PC-9 (cell line): Measurements from ENCODE around the gene HOXC6.

Experiments used
- EZH2 ChIP-seq: fragments of 200-600 bp; sonication (generic); IDR thresholded peaks from 2 replicates; pipeline ENCODE4 v1.8.0; 2017; ENCODE audit warnings: antibody characterized with exemption, low read depth
- TF ChIP-seq, protein P1 (sequence below): fragments of 200-600 bp; sonication (generic); conservative IDR thresholded peaks from 2 replicates; pipeline ENCODE4 v1.6.1; 2017; ENCODE audit warnings: mixed run types, antibody characterized with exemption, mild to moderate bottlenecking, moderate library complexity

DNA sequence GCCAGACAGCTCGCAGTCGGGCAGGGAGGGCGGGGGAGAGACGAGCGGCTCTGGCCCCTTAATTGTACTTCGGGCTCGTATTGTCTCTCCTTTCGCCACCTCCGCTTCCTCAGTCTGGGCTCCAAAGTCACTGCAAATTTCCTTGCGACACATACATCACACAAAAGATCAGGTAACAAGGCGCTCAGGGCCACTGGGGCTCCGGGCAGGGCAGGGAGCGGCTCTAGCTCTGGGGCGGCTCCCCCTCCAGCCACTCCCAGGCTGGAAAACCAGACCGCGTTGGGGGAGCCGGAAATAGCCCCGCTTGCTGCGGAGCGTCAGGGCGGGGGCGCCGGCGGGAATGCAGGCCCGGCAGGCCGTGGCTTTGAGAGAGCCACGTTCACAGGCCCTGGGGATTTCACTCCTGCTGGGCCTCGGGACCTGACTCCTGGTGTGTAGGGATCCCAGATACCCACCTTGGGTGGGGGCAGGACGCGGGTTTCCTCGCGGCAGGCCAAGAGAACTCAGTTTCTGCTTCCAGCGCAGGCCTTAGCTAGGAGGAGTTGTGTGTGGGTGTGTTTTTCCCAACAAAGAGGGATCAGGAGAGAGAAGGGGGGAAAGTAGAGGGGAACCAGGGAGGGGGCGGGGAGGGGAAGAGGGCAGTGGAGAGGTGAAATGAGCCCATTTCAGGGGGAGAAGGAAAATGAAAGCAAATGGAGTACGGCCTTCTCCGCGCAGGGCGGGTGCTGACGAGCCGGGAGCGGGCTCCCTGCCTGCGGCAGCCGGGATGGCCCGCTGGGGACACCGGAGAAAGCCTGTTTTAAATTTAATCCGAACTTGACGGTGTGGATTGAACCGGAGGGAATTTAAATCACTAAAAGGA lies 32.6 kb upstream of the HOXC6 start:
- TF ChIP-seq, protein P1, sequence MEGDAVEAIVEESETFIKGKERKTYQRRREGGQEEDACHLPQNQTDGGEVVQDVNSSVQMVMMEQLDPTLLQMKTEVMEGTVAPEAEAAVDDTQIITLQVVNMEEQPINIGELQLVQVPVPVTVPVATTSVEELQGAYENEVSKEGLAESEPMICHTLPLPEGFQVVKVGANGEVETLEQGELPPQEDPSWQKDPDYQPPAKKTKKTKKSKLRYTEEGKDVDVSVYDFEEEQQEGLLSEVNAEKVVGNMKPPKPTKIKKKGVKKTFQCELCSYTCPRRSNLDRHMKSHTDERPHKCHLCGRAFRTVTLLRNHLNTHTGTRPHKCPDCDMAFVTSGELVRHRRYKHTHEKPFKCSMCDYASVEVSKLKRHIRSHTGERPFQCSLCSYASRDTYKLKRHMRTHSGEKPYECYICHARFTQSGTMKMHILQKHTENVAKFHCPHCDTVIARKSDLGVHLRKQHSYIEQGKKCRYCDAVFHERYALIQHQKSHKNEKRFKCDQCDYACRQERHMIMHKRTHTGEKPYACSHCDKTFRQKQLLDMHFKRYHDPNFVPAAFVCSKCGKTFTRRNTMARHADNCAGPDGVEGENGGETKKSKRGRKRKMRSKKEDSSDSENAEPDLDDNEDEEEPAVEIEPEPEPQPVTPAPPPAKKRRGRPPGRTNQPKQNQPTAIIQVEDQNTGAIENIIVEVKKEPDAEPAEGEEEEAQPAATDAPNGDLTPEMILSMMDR, result no peak
- TF ChIP-seq EZH2, result no peak
